Left renal pelvis (tissue), 4 donors: ENCODE results near the gene ATP1B4. TPM values are rescaled to one million over a fixed set of nuclear protein-coding genes. Genes with fewer than 3 reads are reported as not detected.

Experiments used
- DNase-seq, 4 donors: peaks; one replicate each; pipeline ENCODE4 v3.0.0-alpha.2; 2013; ENCODE audit warnings: low read depth in 4 of 4, low spot score in 3 of 4
- polyA plus RNA-seq, 4 donors: library from polyadenylated mRNA; unstranded; fragments of 120-200 nt; gene quantifications; one replicate each; pipeline ENCODE4 v1.2.1, GENCODE V29; 2013; ENCODE audit not compliant: insufficient read length in 4 of 4

Gene ATP1B4
- polyA plus RNA-seq, 4 donors: 0.04 to 0.10 (median 0.05) TPM; not detected in 1

- no peak for DNase-seq
Observed at GRCh38 chrX:120372667-120373370, 10.9 kb downstream of the ATP1B4 start.

- DNase-seq: no peak
Observed at GRCh38 chrX:120377179-120377578, 15.3 kb downstream of the ATP1B4 start.

GRCh38 chrX:120377715-120378114 is 15.8 kb downstream of the ATP1B4 start:
- no peak for DNase-seq

- no peak for DNase-seq
Observed at GRCh38 chrX:120378570-120378969, 16.7 kb downstream of the ATP1B4 start.

- DNase-seq: no peak
Observed at GRCh38 chrX:120379937-120380681, 18.2 kb downstream of the ATP1B4 start.

- DNase-seq: no peak
Observed at GRCh38 chrX:120380699-120381098, 18.8 kb downstream of the ATP1B4 start.

GRCh38 chrX:120401301-120401700 is 39.4 kb downstream of the ATP1B4 start:
- DNase-seq: no peak

GRCh38 chrX:120402369-120402768 is 40.5 kb downstream of the ATP1B4 start:
- no peak for DNase-seq

- no peak for DNase-seq
Observed at GRCh38 chrX:120406638-120407037, 44.7 kb downstream of the ATP1B4 start.

GRCh38 chrX:120408168-120408567 is 46.3 kb downstream of the ATP1B4 start:
- DNase-seq: no peak

- DNase-seq: no peak
Observed at GRCh38 chrX:120419463-120419862, 57.6 kb downstream of the ATP1B4 start.

GRCh38 chrX:120426599-120426998 is 64.7 kb downstream of the ATP1B4 start:
- DNase-seq: no peak

GRCh38 chrX:120428309-120428708 is 66.4 kb downstream of the ATP1B4 start:
- DNase-seq: no peak

- no peak for DNase-seq
Observed at GRCh38 chrX:120429776-120430540, 68.1 kb downstream of the ATP1B4 start.

Other genes with a start within 250 kb of the ATP1B4 start
- 1 to 10 TPM in 2 of 4 donors, under 1 TPM in 1, not detected in 1; 0.86 to 2.4 (median 1.7) TPM for gene RHOXF1, start 246.2 kb upstream of the ATP1B4 start, polyA plus RNA-seq
- gene RHOXF2, start 203.5 kb upstream of the ATP1B4 start, polyA plus RNA-seq: under 1 TPM in 2 of 4 donors, not detected in 2; 0.04 to 0.83 TPM
- gene ZBTB33, start 111.3 kb upstream of the ATP1B4 start, polyA plus RNA-seq: 10 to 100 TPM; 20.7 to 35.3 (median 25.0) TPM
- 10 to 100 TPM in 1 of 4 donors, 1 to 10 TPM in 1, under 1 TPM in 2; 0.49 to 13.5 (median 0.88) TPM for gene TMEM255A, start 50.6 kb upstream of the ATP1B4 start, polyA plus RNA-seq
- 100 to 1,000 TPM; 126 to 169 (median 147) TPM for gene LAMP2, start 107.2 kb downstream of the ATP1B4 start, polyA plus RNA-seq
- gene CUL4B, start 198.9 kb downstream of the ATP1B4 start, polyA plus RNA-seq: 10 to 100 TPM; 68.8 to 81.9 (median 73.2) TPM
- gene MCTS1, start 242.0 kb downstream of the ATP1B4 start, polyA plus RNA-seq: 10 to 100 TPM; 48.0 to 59.6 (median 56.2) TPM